SK-N-SH treated with all-trans-retinoic acid at 6 μM for 48 hours (cell line): ENCODE results near the gene GALNTL6.

ENCODE experiments used
- CREB5 ChIP-seq: fragments of 250-450 bp; sonication (Bioruptor Pico); IDR thresholded peaks from 2 replicates; pipeline ENCODE4 v1.5.1; 2020; ENCODE audit warnings: low read depth, mild to moderate bottlenecking, moderate library complexity
- CSDC2 ChIP-seq: fragments of 250-450 bp; sonication (Bioruptor Pico); IDR thresholded peaks from 2 replicates; pipeline ENCODE4 v1.5.0; 2020; ENCODE audit warnings: mild to moderate bottlenecking, moderate library complexity
- CSRNP3 ChIP-seq: fragments of 250-450 bp; sonication (Bioruptor Pico); IDR thresholded peaks from 2 replicates; pipeline ENCODE4 v1.5.1; 2021; ENCODE audit warnings: mild to moderate bottlenecking, moderate library complexity
- PATZ1 ChIP-seq: fragments of 250-450 bp; sonication (Bioruptor Pico); IDR thresholded peaks from 2 replicates; pipeline ENCODE4 v1.8.0; 2020; ENCODE audit warnings: mild to moderate bottlenecking, moderate library complexity, borderline replicate concordance
- PPARA ChIP-seq: fragments of 250-450 bp; sonication (Bioruptor Pico); IDR thresholded peaks from 2 replicates; pipeline ENCODE4 v1.5.0; 2020; ENCODE audit warnings: mild to moderate bottlenecking, borderline replicate concordance
- RARB ChIP-seq: fragments of 250-450 bp; sonication (Bioruptor Pico); IDR thresholded peaks from 2 replicates; pipeline ENCODE4 v1.8.0; 2021; ENCODE audit warnings: mild to moderate bottlenecking, moderate library complexity
- TOX ChIP-seq: fragments of 250-450 bp; sonication (Bioruptor Pico); IDR thresholded peaks from 2 replicates; pipeline ENCODE4 v1.8.0; 2021; ENCODE audit warnings: mild to moderate bottlenecking, moderate library complexity, borderline replicate concordance
- ZFP3 ChIP-seq: fragments of 250-450 bp; sonication (Bioruptor Pico); IDR thresholded peaks from 2 replicates; pipeline ENCODE4 v1.5.0; 2020; ENCODE audit warnings: mild to moderate bottlenecking, moderate library complexity
- ZFP30 ChIP-seq: fragments of 450-650 bp; formaldehyde crosslinking; IDR thresholded peaks from 2 replicates; pipeline ENCODE4 v1.5.0; 2022; ENCODE audit warnings: mild to moderate bottlenecking, moderate library complexity
- ZNF70 ChIP-seq: fragments of 450-650 bp; formaldehyde crosslinking; IDR thresholded peaks from 2 replicates; pipeline ENCODE4 v1.5.0; 2020; ENCODE audit warnings: mild to moderate bottlenecking, moderate library complexity
- TF ChIP-seq, protein P1 (sequence below): fragments of 250-450 bp; sonication (Bioruptor Pico); IDR thresholded peaks from 2 replicates; pipeline ENCODE4 v1.8.0; 2021; ENCODE audit warnings: low read depth, mild to moderate bottlenecking, moderate library complexity, borderline replicate concordance

DNA sequence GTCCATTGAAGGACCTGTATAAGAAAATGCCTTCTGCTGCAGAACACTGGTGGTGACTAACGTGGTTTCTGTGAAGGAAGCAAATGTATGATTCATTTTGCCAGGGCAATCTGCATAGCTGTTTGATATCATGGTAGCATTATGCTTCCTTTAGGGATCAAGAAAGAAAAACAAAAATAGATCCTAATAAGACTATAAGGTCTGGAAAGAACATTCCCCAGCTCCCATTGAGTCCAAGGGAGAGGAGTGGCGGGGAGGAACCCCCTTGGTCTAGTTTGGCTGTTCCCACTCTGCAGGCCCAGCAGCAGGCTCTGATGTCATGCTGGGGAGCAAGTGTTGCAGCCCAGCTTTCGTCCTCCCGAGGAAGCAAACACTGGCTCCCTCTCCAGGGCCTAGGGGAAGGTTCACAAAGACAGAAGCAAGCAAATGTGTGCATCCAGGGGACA lies 1200.9 kb downstream of the GALNTL6 start:
- TF ChIP-seq TOX (CRISPR knock-in tag) (no peak), PATZ1 (CRISPR knock-in tag) (no peak), CSRNP3 (CRISPR knock-in tag) (no peak), PPARA (CRISPR knock-in tag) (no peak), RARB (CRISPR knock-in tag) (no peak), CREB5 (CRISPR knock-in tag) (no peak), ZNF70 (CRISPR knock-in tag) (no peak), ZFP3 (CRISPR knock-in tag) (no peak), ZFP30 (CRISPR knock-in tag) (no peak), CSDC2 (no peak)
- TF ChIP-seq, protein P1, sequence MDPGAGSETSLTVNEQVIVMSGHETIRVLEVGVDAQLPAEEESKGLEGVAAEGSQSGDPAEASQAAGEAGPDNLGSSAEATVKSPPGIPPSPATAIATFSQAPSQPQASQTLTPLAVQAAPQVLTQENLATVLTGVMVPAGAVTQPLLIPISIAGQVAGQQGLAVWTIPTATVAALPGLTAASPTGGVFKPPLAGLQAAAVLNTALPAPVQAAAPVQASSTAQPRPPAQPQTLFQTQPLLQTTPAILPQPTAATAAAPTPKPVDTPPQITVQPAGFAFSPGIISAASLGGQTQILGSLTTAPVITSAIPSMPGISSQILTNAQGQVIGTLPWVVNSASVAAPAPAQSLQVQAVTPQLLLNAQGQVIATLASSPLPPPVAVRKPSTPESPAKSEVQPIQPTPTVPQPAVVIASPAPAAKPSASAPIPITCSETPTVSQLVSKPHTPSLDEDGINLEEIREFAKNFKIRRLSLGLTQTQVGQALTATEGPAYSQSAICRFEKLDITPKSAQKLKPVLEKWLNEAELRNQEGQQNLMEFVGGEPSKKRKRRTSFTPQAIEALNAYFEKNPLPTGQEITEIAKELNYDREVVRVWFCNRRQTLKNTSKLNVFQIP (CRISPR knock-in tag), result no peak
